ENCODE results near the gene TMEM192. TPM values are rescaled to one million over a fixed set of nuclear protein-coding genes. Genes with fewer than 3 reads are reported as not detected.
"Not testable (repeated sequence)": the region's sequence is repeated elsewhere in the genome, so short reads cannot be mapped to it uniquely, and the experiment has no call there.

TMEM192 gene
- polyA plus RNA-seq, 1 experiment: 15.8 TPM

DNA sequence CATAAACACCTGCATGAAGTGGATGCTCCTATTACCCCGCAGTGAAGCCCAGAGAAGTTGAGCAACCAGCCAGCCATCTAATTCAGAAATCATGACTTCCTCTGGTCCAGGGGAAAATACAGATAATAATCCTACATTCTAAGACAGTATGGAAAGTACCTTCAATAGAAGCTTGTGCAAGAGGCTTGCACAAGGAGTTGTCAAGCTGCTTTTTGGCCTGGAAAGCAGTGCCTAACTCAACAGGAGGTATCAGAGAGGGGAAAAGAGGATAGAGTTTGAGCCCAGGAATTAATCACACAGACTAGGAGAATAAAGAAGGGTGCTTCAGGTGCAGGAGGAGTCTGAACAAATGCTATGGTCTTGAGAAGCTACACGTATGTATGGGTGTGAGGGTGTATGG, 26.7 kb downstream of the TMEM192 start:
- no peak overlapping the region for H3K27ac ChIP-seq (ENCODE audit: low read depth, low read length)
- POLR2A ChIA-PET: no interaction called here
- H3K27me3 ChIP-seq (ENCODE audit: control insufficient read depth, insufficient read depth, low read length): no peaks in the 10 kb centered on the region
- H3K9me3 ChIP-seq (ENCODE audit: control insufficient read depth, insufficient read depth, low read length): no peaks in the 10 kb centered on the region
- CTCF ChIA-PET: interaction anchor here (0.6 to 3.7 kb wide), 4 partner anchors 11 to 1530 kb away, joined by 3 to 14 read pairs (median 4); no protein-coding TSS in a partner anchor
- no peak for DNase-seq (ENCODE audit: low read depth, low spot score)
- H3K4me3 ChIP-seq (ENCODE audit: low read depth, low read length): no peak overlapping the region
- TF ChIP-seq, protein P1, sequence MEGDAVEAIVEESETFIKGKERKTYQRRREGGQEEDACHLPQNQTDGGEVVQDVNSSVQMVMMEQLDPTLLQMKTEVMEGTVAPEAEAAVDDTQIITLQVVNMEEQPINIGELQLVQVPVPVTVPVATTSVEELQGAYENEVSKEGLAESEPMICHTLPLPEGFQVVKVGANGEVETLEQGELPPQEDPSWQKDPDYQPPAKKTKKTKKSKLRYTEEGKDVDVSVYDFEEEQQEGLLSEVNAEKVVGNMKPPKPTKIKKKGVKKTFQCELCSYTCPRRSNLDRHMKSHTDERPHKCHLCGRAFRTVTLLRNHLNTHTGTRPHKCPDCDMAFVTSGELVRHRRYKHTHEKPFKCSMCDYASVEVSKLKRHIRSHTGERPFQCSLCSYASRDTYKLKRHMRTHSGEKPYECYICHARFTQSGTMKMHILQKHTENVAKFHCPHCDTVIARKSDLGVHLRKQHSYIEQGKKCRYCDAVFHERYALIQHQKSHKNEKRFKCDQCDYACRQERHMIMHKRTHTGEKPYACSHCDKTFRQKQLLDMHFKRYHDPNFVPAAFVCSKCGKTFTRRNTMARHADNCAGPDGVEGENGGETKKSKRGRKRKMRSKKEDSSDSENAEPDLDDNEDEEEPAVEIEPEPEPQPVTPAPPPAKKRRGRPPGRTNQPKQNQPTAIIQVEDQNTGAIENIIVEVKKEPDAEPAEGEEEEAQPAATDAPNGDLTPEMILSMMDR (IDR thresholded peaks at IDR 0.05; ENCODE audit: low read depth, low read length): no peak

DNA sequence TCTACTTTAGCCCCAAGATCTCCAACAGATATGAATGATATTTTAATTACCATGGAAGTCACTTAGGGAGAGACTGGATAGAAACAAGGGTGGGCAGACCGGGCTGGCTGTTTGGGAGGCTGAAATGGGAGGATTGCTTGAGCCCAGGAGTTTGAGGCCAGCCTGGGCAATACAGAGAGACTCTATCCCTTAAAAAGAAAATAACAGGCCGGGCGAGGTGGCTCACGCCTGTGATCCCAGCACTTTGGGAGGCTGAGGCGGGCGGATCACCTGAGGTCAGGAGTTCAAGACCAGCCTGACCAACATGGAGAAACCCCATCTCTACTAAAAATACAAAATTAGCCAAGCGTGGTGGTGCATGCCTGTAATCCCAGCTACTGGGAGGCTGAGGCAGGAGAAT, 27.9 kb downstream of the TMEM192 start:
- H3K27ac ChIP-seq (ENCODE audit: low read depth, low read length); DNase-seq (ENCODE audit: low read depth, low spot score); POLR2A ChIA-PET; H3K27me3 ChIP-seq (ENCODE audit: control insufficient read depth, insufficient read depth, low read length); H3K9me3 ChIP-seq (ENCODE audit: control insufficient read depth, insufficient read depth, low read length); H3K4me3 ChIP-seq (ENCODE audit: low read depth, low read length): not testable (repeated sequence)
- CTCF ChIA-PET: interaction anchor here (0.6 to 3.7 kb wide), 3 partner anchors 12 to 317 kb away, joined by 3 to 14 read pairs (median 4); no protein-coding TSS in a partner anchor

DNA sequence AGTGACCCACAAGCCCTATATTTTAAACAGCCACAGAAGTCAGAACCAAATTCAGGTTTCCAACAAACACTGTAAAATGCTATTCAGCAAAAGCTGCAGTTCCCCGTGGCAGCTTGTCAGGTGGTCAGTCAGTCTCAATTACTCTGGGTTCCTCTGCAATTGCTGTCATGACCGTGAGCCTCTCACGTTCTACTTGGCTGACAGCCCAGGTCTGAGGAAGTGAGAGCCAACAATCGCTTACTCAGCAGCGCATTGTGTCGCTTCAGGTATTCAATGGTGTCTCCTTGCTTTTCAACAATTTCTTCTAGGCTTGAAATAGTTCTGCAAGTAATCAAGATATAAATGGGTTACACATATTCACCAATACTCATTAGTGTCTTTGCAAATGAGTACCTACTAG, 33.2 kb downstream of the TMEM192 start:
- TF ChIP-seq, protein P1 (IDR thresholded peaks at IDR 0.05; ENCODE audit: low read depth, low read length): no peak
- Histone ChIP-seq H3K4me3 (ENCODE audit: low read depth, low read length) (no peak overlapping the region), H3K27ac (ENCODE audit: low read depth, low read length) (no peak overlapping the region), H3K9me3 (ENCODE audit: control insufficient read depth, insufficient read depth, low read length) (no peaks in the 10 kb centered on the region), H3K27me3 (ENCODE audit: control insufficient read depth, insufficient read depth, low read length) (no peaks in the 10 kb centered on the region)
- DNase-seq (ENCODE audit: low read depth, low spot score): no peak
- POLR2A ChIA-PET: no interaction called here
- CTCF ChIA-PET: interaction anchor here (1.1 kb wide), 1 partner anchor 17 kb away, joined by 3 read pairs; no protein-coding TSS in a partner anchor

DNA sequence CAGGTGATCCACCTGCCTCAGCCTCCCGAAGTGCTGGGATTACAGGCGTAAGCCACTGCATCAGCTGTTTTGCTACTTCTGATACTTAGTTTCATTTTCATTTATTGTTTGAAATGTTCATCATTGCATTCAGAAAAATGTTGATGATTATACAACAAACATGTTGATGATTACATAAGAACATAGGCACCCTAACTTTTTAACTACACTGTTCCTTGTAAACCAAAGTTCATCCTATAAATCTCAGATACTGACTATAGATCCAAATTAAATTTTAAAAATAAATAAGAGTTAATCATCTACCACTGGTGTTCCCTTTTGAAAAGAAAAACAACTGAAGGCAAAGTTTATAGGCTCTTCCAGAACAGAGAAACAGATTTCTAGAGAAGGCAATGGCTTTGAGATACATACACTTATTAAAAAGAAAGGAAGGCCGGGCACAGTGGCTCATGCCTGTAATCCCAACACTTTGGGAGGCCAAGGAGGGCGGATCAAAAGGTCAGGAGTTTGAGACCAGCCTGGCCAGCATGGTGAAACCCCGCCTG, 35.6 kb downstream of the TMEM192 start:
- TF ChIP-seq, protein P1 (IDR thresholded peaks at IDR 0.05; ENCODE audit: low read depth, low read length): no peak
- ChIA-PET POLR2A (no interaction called here), CTCF (interaction anchor here (2.2 kb wide), 1 partner anchor 20 kb away, joined by 7 read pairs; no protein-coding TSS in a partner anchor)
- Histone ChIP-seq H3K27ac (ENCODE audit: low read depth, low read length) (no peak overlapping the region), H3K4me3 (ENCODE audit: low read depth, low read length) (no peak overlapping the region), H3K9me3 (ENCODE audit: control insufficient read depth, insufficient read depth, low read length) (no peaks in the 10 kb centered on the region), H3K27me3 (ENCODE audit: control insufficient read depth, insufficient read depth, low read length) (no peaks in the 10 kb centered on the region)
- no peak for DNase-seq (ENCODE audit: low read depth, low spot score)

DNA sequence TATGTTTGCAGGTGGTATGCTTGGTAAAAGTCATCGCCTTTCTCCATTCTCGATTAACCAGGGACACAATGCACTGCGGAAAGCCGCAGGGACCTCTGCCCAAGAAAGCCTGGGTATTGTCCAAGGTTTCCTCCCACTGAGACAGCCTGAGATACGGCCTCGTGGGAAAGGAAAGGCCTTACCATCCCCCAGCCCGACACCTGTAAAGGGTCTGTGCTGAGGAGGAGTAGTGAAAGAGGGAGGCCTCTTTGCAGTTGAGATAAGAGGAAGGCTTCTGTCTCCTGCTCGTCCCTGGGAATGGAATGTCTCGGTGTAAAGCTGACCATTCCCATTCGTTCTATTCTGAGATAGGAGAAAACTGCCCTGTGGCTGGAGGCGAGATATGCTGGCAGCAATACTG, 39.3 kb downstream of the TMEM192 start:
- H3K4me3 ChIP-seq (ENCODE audit: low read depth, low read length); H3K27me3 ChIP-seq (ENCODE audit: control insufficient read depth, insufficient read depth, low read length); H3K27ac ChIP-seq (ENCODE audit: low read depth, low read length); H3K9me3 ChIP-seq (ENCODE audit: control insufficient read depth, insufficient read depth, low read length); POLR2A ChIA-PET; DNase-seq (ENCODE audit: low read depth, low spot score): not testable (repeated sequence)
- CTCF ChIA-PET: interaction anchor here (1.1 kb wide), 1 partner anchor 40 kb away, joined by 3 read pairs; the partner anchor contains the start of gene TMEM192

DNA sequence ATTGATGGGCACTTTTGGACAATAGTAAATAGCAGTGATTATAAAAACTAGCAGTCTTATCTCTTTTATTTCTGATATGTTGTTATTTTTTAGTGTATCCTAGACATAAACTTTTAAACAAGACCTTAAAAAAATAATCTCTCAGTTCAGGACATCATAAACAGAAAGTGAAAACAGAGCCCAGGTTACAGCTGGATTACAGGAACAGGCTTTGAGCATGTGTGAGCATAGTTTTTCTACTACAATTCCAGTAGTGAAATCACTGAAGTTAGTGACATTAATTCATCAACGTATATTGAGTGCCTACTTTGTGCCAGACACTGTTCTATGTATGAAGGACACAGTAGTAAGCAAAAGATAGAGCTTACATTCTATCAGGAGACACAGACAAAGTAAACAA, 42.1 kb downstream of the TMEM192 start:
- no peaks in the 10 kb centered on the region for H3K27me3 ChIP-seq (ENCODE audit: control insufficient read depth, insufficient read depth, low read length)
- no peaks in the 10 kb centered on the region for H3K9me3 ChIP-seq (ENCODE audit: control insufficient read depth, insufficient read depth, low read length)
- ChIA-PET CTCF (interaction anchor here (0.6 kb wide), 1 partner anchor 1403 kb away, joined by 3 read pairs; no protein-coding TSS in a partner anchor), POLR2A (no interaction called here)
- H3K27ac ChIP-seq (ENCODE audit: low read depth, low read length): no peak overlapping the region
- DNase-seq (ENCODE audit: low read depth, low spot score): no peak
- no peak overlapping the region for H3K4me3 ChIP-seq (ENCODE audit: low read depth, low read length)
- TF ChIP-seq, protein P1 (IDR thresholded peaks at IDR 0.05; ENCODE audit: low read depth, low read length): no peak
